Activated naive CD8-positive, alpha-beta T cell (primary cell): ENCODE results near the gene SNED1.

Experiments used
- H3K27ac Mint-ChIP-seq: one replicate; pipeline ENCODE4 v1.8.0; 2021; ENCODE audit warnings: mixed read lengths
- H3K27me3 Mint-ChIP-seq: one replicate; pipeline ENCODE4 v1.8.0; 2021; ENCODE audit warnings: mixed read lengths
- H3K36me3 Mint-ChIP-seq: one replicate; pipeline ENCODE4 v1.8.0; 2021; ENCODE audit warnings: mixed read lengths
- H3K4me1 Mint-ChIP-seq: one replicate; pipeline ENCODE4 v1.8.0; 2021; ENCODE audit warnings: low read depth, mixed read lengths
- H3K4me3 Mint-ChIP-seq: one replicate; pipeline ENCODE4 v1.8.0; 2021; ENCODE audit warnings: mild to moderate bottlenecking, mixed read lengths
- H3K9me3 Mint-ChIP-seq: one replicate; pipeline ENCODE4 v1.8.0; 2021; ENCODE audit warnings: low read depth, mixed read lengths

Gene SNED1

DNA sequence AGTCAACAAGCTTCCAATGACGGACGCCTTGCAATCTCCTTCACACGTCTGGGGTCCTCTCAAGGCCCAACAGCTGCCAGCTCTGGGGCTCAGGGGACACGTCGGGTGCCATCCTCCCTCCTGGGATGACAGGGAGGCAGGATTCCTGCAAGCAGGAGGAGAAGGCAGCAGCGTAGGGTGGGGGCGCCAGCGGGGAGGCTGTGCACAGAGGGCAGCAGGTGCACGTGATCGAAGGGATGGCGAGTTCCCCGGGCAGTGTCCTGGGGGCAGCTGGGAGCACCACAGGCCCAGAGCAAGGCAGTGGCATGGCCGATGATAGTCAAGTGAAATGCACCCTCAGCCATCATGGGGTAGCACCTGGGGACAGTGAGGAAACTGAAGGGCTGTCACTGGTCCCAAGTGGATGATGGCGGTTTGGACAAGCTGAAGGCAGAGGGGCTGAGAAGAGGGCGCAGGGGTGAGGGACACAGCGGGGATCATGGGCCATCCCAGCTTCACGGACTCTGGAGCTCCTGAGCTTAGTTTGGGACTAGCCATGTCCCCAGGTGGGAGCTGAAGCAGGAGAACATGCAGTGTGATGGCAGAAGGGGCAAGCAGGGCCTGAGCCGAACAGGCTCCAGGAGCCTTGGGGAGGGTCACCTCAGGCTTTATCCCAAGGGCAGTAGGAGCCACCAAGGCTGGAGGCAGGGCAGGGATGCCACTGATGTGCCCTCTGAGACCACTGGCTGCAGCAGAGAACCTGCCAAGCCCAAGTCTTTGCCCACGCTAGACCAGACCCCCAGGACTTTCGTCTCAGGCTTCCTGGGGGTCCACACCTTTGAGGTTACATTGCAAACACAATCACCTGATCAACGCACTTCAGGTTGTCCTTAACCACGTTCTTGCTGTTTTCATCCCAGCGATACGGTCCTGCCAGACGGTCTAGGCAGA lies 16.3 kb upstream of the SNED1 start:
- Mint-ChIP-seq H3K4me3 (no peak overlapping the region), H3K4me1 (peaks cover 3% of the 10 kb centered on the region), H3K27ac (no peak overlapping the region), H3K9me3 (no peaks in the 10 kb centered on the region), H3K36me3 (no peaks in the 10 kb centered on the region), H3K27me3 (no peaks in the 10 kb centered on the region)

DNA sequence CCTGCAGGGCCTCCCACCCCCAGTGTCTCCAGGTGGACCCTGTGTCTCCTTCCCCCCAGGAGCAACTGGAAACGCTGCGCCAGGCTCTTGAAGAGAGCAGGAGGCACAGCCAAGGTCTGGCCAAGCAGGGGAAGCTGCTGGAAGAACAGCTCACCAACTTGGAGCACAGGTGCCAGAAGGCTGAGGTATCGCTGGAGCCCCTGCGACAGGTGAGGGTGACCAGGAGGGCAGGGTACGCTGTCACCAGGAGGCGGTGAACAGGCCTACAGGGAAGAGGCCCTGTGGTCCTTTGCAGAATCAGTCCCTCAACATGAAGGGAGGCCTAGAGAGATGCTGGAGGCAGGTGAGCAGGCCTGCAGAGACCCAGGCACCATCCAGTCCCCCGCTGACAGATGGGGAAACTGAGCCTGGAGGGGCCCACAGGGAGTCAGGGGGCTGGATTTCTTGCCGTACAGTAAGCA lies 15.6 kb upstream of the SNED1 start:
- peaks cover 3% of the 10 kb centered on the region for H3K4me1 Mint-ChIP-seq
- no peak overlapping the region for H3K4me3 Mint-ChIP-seq
- no peaks in the 10 kb centered on the region for H3K36me3 Mint-ChIP-seq
- H3K27me3 Mint-ChIP-seq: no peaks in the 10 kb centered on the region
- H3K27ac Mint-ChIP-seq: no peak overlapping the region
- no peaks in the 10 kb centered on the region for H3K9me3 Mint-ChIP-seq

DNA sequence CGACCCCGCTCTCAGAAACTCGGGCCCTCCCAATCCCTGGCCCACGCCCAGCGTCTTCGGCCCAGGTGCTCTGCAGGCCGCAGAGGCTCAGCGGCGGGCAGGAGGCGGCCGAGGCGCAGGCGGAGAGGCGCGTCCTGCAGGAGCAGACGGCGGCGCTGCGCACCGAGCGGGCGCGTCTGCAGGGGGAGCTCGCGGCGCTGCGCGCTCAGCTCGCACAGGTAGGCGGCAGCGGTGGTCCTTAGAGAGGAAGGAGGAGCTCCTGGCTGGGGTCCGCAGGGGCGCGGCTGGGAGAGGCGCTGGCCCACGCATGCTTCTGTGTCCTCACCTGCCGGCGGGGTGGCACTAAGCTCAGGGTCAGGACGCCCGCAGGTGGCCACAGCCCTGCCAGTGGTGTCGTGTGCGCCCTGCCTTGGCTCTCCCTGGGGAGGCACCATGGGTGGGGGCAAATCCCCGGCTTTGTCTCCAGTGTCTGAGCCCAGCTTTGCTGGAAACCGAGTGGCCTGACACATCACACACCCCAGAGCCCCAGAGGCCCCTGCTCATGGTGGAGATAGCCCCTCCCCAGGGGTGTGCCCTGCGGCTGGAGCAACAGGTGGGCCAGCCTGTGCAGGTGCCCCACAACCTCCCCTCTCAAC lies 14.9 kb upstream of the SNED1 start:
- peaks cover 3% of the 10 kb centered on the region for H3K4me1 Mint-ChIP-seq
- no peaks in the 10 kb centered on the region for H3K27me3 Mint-ChIP-seq
- no peaks in the 10 kb centered on the region for H3K9me3 Mint-ChIP-seq
- no peaks in the 10 kb centered on the region for H3K36me3 Mint-ChIP-seq
- no peak overlapping the region for H3K27ac Mint-ChIP-seq
- no peak overlapping the region for H3K4me3 Mint-ChIP-seq

- Mint-ChIP-seq H3K4me1 (peaks cover 3% of the 10 kb centered on the region), H3K9me3 (no peaks in the 10 kb centered on the region), H3K27ac (no peak overlapping the region), H3K27me3 (no peaks in the 10 kb centered on the region), H3K36me3 (no peaks in the 10 kb centered on the region), H3K4me3 (no peak overlapping the region)
Measured at GRCh38 chr2:240983996-240984498, 14.4 kb upstream of the SNED1 start.

DNA sequence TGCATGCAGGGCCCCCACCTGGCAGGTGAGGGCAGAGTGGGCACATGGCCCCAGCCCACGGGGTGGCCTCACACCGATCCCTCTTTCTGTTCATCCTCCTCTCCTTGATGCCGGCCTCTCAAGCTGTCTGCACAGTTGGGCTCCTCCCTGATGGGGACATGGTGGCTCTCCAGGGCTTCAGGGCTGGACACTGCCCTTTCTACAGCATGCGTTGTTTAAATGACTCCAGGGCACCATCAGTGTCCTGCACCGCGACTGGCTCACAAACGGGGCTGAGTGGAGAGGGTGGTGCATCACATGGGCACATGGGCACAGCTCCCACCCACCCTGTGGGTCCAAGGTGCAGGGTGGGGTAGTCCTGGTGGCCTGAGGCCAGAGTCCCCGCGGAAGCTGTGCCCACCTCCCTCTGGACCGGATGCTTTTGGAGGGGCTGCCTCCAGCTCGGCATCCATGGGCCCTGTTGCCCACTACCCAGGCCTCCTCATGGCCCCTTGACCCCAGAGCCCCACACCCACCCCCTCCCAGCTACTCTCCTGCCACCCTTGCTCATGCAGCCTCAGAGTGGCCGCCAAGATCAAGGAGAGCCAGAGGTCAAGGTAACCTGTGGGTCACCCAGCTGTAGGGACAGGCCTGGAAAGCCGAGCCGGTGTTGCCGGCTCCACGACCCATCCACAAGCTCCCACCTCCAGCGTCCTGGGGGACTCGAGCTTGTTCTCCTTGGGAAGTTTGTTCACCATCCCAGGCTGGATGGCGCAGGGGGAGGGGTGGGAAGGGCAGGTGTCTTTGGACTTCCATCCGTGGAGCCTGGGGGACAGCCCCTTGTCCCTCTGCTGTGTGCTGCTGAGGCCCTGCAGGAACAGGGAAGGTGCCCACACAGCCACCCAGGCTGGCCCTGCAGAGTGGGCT lies 12.3 kb upstream of the SNED1 start:
- no peaks in the 10 kb centered on the region for H3K9me3 Mint-ChIP-seq
- no peaks in the 10 kb centered on the region for H3K27me3 Mint-ChIP-seq
- H3K4me3 Mint-ChIP-seq: no peak overlapping the region
- H3K4me1 Mint-ChIP-seq: peaks cover 3% of the 10 kb centered on the region
- H3K36me3 Mint-ChIP-seq: no peaks in the 10 kb centered on the region
- H3K27ac Mint-ChIP-seq: no peak overlapping the region

DNA sequence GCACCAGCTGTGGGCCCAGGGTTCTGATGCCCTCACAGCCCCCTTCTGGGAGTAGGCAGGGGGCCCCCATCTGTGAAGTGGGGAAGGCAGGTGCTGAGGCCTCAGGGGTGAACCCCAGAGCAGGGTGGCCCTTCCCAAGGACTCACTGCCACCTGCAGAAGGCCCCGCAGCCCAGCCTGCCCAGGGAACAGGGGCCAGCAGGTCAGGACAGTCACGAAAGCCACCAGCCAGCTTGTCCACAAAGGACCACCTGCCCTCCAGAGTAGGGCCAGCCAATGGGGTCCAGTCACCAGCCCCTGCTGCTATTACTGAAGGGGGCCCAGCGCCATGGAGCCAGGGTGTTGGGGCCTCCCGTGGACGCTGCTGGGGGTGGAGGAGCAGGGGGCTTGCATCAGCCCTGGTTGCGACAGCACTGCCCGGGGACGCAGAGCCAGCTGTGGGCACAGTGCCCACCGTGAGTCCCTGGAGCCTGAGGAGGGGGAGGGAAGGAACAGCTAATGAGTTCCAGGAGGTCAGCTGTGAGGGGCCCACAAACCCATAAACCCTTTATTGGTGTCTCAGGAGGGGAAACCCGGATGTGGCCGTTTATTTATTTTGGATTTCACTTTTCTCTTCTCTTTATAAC lies 11.5 kb upstream of the SNED1 start:
- H3K27ac Mint-ChIP-seq: no peak overlapping the region
- H3K4me1 Mint-ChIP-seq: peaks cover 3% of the 10 kb centered on the region
- no peaks in the 10 kb centered on the region for H3K9me3 Mint-ChIP-seq
- H3K27me3 Mint-ChIP-seq: no peaks in the 10 kb centered on the region
- no peaks in the 10 kb centered on the region for H3K36me3 Mint-ChIP-seq
- no peak overlapping the region for H3K4me3 Mint-ChIP-seq

- no peaks in the 10 kb centered on the region for H3K36me3 Mint-ChIP-seq
- no peaks in the 10 kb centered on the region for H3K27me3 Mint-ChIP-seq
- H3K4me3 Mint-ChIP-seq: no peak overlapping the region
- H3K27ac Mint-ChIP-seq: no peak overlapping the region
- peaks cover 6% of the 10 kb centered on the region for H3K4me1 Mint-ChIP-seq
- H3K9me3 Mint-ChIP-seq: no peaks in the 10 kb centered on the region
Measured at GRCh38 chr2:240987588-240987987, 10.8 kb upstream of the SNED1 start.

GRCh38 chr2:240988146-240988545 lies 10.3 kb upstream of the SNED1 start:
- H3K27ac Mint-ChIP-seq: no peak overlapping the region
- H3K27me3 Mint-ChIP-seq: no peaks in the 10 kb centered on the region
- H3K9me3 Mint-ChIP-seq: no peaks in the 10 kb centered on the region
- peaks cover 8% of the 10 kb centered on the region for H3K4me1 Mint-ChIP-seq
- H3K36me3 Mint-ChIP-seq: no peaks in the 10 kb centered on the region
- no peak overlapping the region for H3K4me3 Mint-ChIP-seq

- Mint-ChIP-seq H3K27me3 (no peaks in the 10 kb centered on the region), H3K4me3 (no peak overlapping the region), H3K36me3 (no peaks in the 10 kb centered on the region), H3K9me3 (no peaks in the 10 kb centered on the region), H3K4me1 (peaks cover 8% of the 10 kb centered on the region), H3K27ac (no peak overlapping the region)
Measured at GRCh38 chr2:240988571-240989271, 9.7 kb upstream of the SNED1 start.

- Mint-ChIP-seq H3K4me1 (peaks cover 8% of the 10 kb centered on the region), H3K36me3 (no peaks in the 10 kb centered on the region), H3K27me3 (no peaks in the 10 kb centered on the region), H3K27ac (no peak overlapping the region), H3K9me3 (no peaks in the 10 kb centered on the region), H3K4me3 (no peak overlapping the region)
Measured at GRCh38 chr2:240989451-240990265, 8.8 kb upstream of the SNED1 start.

DNA sequence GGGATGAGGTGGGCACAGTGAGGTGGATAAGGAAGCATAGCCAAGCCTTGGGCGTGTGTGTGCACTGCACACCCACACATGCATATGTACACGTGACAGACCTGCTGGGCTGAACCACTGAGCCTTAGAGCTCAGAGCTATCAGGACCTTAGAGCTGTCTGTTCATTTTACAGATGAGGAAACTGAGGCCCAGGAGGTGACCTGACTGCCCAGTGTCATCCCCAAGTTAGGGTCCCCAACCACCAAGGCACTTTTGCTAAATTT lies 8.2 kb upstream of the SNED1 start:
- H3K27ac Mint-ChIP-seq: no peak overlapping the region
- H3K36me3 Mint-ChIP-seq: no peaks in the 10 kb centered on the region
- H3K4me3 Mint-ChIP-seq: no peak overlapping the region
- peaks cover 8% of the 10 kb centered on the region for H3K4me1 Mint-ChIP-seq
- H3K27me3 Mint-ChIP-seq: no peaks in the 10 kb centered on the region
- H3K9me3 Mint-ChIP-seq: no peaks in the 10 kb centered on the region

DNA sequence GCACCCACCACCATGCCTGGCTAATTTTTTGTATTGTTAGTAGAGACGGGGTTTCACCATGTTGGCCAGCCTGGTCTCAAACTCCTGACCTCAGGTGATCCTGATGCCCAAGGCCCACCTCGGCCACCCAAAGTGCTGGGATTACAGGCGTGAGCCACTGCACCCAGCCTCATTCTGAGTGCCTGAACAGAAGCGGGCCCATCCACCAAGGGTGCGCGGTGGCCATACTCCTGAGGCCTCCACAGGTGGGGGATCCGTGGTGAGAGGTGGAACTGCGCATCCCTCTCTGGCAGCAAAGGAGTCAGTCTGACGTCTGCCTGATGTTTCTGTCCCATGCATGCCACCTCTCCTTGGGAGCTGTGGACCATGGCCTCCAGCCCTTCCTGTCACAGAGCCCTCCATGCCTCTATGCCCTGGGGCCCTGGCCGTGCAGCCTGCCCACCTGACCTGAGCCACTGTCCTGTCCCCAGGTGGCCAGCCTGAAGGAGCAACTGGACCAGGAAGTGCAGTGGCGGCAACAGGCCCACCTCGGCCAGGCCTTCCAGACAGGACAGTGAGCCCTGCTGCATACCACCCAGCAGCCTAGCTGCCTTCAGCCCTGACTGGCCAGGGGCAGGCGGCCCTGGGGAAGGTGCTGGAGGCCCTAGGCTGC lies 7.6 kb upstream of the SNED1 start:
- Mint-ChIP-seq H3K27me3 (no peaks in the 10 kb centered on the region), H3K27ac (no peak overlapping the region), H3K36me3 (no peaks in the 10 kb centered on the region), H3K4me3 (no peak overlapping the region), H3K4me1 (peaks cover 9% of the 10 kb centered on the region), H3K9me3 (no peaks in the 10 kb centered on the region)
